Naive thymus-derived CD8-positive, alpha-beta T cell (primary cell): ENCODE results near the gene NIPSNAP3A. TPM values are rescaled to one million over a fixed set of nuclear protein-coding genes. Genes with fewer than 3 reads are reported as not detected.

ENCODE experiments used
- ATAC-seq, 2 donors: fragments of 150-1000 bp; cut with Tn5 transposase in 1 of 2; sonication (Bioruptor Pico), chemical (Tn5 transposase) in 1 of 2; 1 replicate in 1 of 2; 2 replicates in 1 of 2; pipeline ENCODE4 v1.10.0; 2021; ENCODE audit warnings: mild to moderate bottlenecking in 2 of 2, moderate library complexity in 2 of 2
- POLR2A ChIA-PET: fragments of 350-600 bp; sonication (Branson Sonifier 250); formaldehyde crosslinking; loops from one replicate; lab custom pipeline; 2021; ENCODE audit warnings: antibody characterized with exemption; lab: Charles Lee
- DNase-seq, 10 donors: peaks; one replicate each; pipeline versions ENCODE4 v3.0.0 to v3.0.0-alpha.2; 2020 to 2022
- H3K27ac Mint-ChIP-seq, 10 donors: one replicate each; pipeline ENCODE4 v1.8.0; 2020 to 2022; ENCODE audit warnings: mild to moderate bottlenecking in 10 of 10, mixed read lengths in 10 of 10, moderate library complexity in 4 of 10, inconsistent platforms in 1 of 10
- H3K27me3 Mint-ChIP-seq, 5 donors: one replicate each; pipeline ENCODE4 v1.8.0; 2021 to 2022; ENCODE audit warnings: mixed read lengths in 5 of 5
- H3K36me3 Mint-ChIP-seq, 3 donors: one replicate each; pipeline ENCODE4 v1.8.0; 2020 to 2022; ENCODE audit warnings: mixed read lengths in 3 of 3, mild to moderate bottlenecking in 2 of 3, inconsistent platforms in 1 of 3
- H3K4me1 Mint-ChIP-seq, 4 donors: one replicate each; pipeline ENCODE4 v1.8.0; 2021 to 2022; ENCODE audit warnings: mixed read lengths in 4 of 4
- H3K4me3 Mint-ChIP-seq, 10 donors: one replicate each; pipeline ENCODE4 v1.8.0; 2020 to 2022; ENCODE audit warnings: mild to moderate bottlenecking in 10 of 10, mixed read lengths in 10 of 10, moderate library complexity in 6 of 10, inconsistent platforms in 1 of 10
- H3K9me3 Mint-ChIP-seq, 9 donors: one replicate each; pipeline ENCODE4 v1.8.0; 2020 to 2022; ENCODE audit warnings: mixed read lengths in 9 of 9, mild to moderate bottlenecking in 3 of 9, inconsistent platforms in 1 of 9, moderate library complexity in 1 of 9
- polyA plus RNA-seq, 3 donors: library from polyadenylated mRNA; unstranded; fragments of 300-500 nt; fragmentation: Illumina TruSeq; gene quantifications; one replicate each; pipeline ENCODE4 v1.2.3, GENCODE V29; 2021
- total RNA-seq, 8 experiments: library from RNA in 2 of 8; stranded (reverse) in 2 of 8; gene quantifications; one replicate each; pipeline ENCODE4 v1.2.3 and lab custom pipeline; 2021 to 2026

NIPSNAP3A gene
- total and polyA plus RNA-seq, 5 experiments from 2014 or later: 11.2 to 17.8 (median 15.6) TPM

GRCh38 chr9:104775976-104776375 lies 28.5 kb downstream of the NIPSNAP3A start:
- no peak overlapping the region for H3K27ac Mint-ChIP-seq
- peaks cover 0 to 16% (median 0%) of the 10 kb centered on the region in 4 donors for H3K4me1 Mint-ChIP-seq
- H3K4me3 Mint-ChIP-seq: no peak overlapping the region
- DNase-seq (no peak), ATAC-seq (no peak)
- no peaks in the 10 kb centered on the region for H3K27me3 Mint-ChIP-seq
- peaks cover 0 to 8% (median 0%) of the 10 kb centered on the region in 3 donors for H3K36me3 Mint-ChIP-seq
- H3K9me3 Mint-ChIP-seq: no peaks in the 10 kb centered on the region
- POLR2A ChIA-PET: no interaction called here

DNA sequence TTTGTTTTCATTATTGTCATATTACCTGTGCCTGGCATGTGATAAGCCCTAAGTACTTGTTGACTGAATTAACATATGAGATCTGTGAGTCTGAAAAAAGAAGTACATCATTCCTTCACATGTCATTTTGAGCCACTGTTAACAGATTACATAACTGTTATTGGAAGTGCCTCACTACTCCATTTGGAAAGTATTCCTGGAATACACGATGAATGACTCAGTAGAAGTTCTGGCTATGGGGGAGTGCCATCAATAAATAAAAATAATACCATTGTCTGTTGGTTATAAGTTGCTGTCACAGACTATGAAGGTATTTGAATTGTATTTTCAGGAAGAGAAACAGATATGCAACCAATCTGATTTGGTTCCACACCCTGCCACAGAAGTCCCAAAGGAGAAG lies 29.3 kb downstream of the NIPSNAP3A start:
- DNase-seq (no peak), ATAC-seq (no peak)
- H3K4me1 Mint-ChIP-seq: peaks cover 0 to 13% (median 0%) of the 10 kb centered on the region in 4 donors
- no peak overlapping the region for H3K27ac Mint-ChIP-seq
- H3K4me3 Mint-ChIP-seq: no peak overlapping the region
- H3K27me3 Mint-ChIP-seq: no peaks in the 10 kb centered on the region
- no peaks in the 10 kb centered on the region for H3K9me3 Mint-ChIP-seq
- H3K36me3 Mint-ChIP-seq: peaks cover 0 to 5% (median 0%) of the 10 kb centered on the region in 3 donors
- POLR2A ChIA-PET: no interaction called here

GRCh38 chr9:104778802-104779201 lies 31.3 kb downstream of the NIPSNAP3A start:
- Mint-ChIP-seq H3K4me1 (peaks cover 0 to 12% (median 0%) of the 10 kb centered on the region in 4 donors), H3K36me3 (peaks cover 0 to 7% (median 5%) of the 10 kb centered on the region in 3 donors), H3K4me3 (no peak overlapping the region), H3K27me3 (no peaks in the 10 kb centered on the region), H3K27ac (no peak overlapping the region), H3K9me3 (no peaks in the 10 kb centered on the region)
- POLR2A ChIA-PET: no interaction called here
- DNase-seq (no peak), ATAC-seq (no peak)

DNA sequence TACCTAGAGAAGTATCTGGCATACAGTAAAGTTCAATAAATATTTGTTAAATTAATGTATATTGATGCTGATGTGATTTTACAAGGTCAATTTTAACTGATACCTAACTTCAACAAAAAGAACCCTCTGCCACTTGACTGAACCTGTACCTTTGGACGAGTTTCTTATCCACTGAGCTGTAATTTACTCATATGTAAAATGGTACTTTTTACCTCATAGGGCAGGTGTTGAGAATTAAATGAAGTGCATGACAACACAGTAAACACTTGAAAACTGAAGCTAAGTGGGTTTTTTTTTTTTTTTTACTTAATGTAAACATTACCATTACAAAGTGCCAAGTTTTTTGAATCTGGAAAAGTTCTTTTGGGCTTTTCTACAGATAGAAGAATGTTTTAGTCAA lies 31.9 kb downstream of the NIPSNAP3A start:
- POLR2A ChIA-PET: no interaction called here

DNA sequence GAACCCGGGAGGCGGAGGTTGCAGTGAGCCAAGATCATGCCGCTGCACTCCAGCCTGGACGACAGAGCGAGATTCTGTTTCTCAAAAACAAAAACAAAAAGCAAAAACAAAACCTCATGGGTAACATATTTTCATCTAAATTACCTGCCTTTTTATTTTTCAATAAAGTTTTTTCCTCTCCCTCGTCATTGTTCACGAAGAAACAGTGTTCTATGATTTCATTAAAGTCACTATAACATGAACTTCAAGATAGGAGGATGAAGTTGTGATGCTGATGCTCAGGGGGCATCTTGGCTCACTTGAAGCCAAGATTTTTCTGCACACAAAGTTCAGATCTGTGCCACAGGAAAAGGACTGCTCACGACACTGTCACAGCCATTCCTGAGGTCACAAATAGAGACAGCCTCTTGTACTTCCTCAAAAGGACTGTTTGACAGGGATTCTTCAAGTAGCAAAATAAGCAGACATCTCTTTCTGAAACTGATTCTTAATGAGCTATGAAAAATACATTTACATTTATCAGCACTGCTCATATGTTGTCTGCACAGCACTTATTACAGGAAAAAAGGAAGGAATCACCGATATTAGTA lies 32.6 kb downstream of the NIPSNAP3A start:
- Mint-ChIP-seq H3K27ac (no peak overlapping the region), H3K4me1 (peaks cover 0 to 17% (median 0%) of the 10 kb centered on the region in 4 donors), H3K9me3 (no peaks in the 10 kb centered on the region), H3K27me3 (no peaks in the 10 kb centered on the region), H3K36me3 (peaks cover 0 to 15% (median 13%) of the 10 kb centered on the region in 3 donors), H3K4me3 (no peak overlapping the region)
- no peak for ATAC-seq
- POLR2A ChIA-PET: no interaction called here
- no peak for DNase-seq

More for the DNA sequence above, 31.9 kb downstream of the NIPSNAP3A start:
- Mint-ChIP-seq H3K9me3 (no peaks in the 10 kb centered on the region), H3K27me3 (no peaks in the 10 kb centered on the region), H3K4me3 (no peak overlapping the region), H3K27ac (no peak overlapping the region), H3K4me1 (peaks cover 0 to 17% (median 0%) of the 10 kb centered on the region in 4 donors), H3K36me3 (peaks cover 0 to 10% (median 10%) of the 10 kb centered on the region in 3 donors)
- DNase-seq: no peak
- no peak for ATAC-seq

DNA sequence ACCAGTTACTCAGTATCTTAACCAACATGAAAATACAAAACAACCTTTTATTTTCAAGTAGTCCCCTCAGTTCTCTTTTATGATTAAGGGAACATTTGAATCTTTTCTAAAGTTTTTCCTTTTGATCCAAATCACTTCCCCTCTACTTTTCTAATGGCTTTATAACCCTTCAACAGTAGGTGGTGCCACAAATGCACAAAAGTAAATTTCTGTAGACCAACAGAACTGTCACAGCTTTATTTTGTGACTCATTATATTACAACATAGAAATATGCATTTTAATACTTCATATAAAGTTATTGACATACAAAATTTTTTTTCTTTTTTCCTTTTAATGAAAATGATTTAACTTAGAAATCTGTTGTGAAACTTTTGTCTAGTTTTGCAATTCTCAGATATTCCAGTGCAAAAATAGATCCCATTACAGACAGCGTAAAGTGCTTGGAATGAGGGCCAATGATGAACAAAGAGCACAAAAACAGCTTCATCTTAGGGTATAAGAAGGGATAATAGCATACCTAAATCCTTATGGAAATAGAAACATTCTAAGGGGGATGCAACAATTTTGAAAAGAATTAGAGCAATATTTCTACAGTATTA lies 33.4 kb downstream of the NIPSNAP3A start:
- POLR2A ChIA-PET: no interaction called here

DNA sequence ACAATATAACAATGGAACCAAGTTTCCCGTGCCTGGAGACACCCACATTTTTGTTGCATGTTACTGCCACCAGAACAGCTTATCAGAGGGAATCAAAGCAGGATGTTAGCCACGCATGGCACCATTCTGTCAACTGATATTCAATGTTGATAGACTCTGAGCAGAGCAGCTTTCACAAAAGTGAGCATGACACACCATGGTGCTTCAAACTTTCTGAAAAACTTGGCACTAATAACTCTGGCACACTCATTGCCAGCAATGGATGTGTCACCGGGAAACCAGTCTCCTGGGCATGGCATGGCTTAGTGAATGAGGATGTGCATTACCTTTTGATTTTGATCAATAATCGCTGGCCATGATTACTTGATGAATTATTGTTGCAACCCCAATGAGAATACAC lies 36.1 kb downstream of the NIPSNAP3A start:
- POLR2A ChIA-PET: no interaction called here
- peak overlapping the region in 1 of 10 donors; percentile 4 for H3K27ac Mint-ChIP-seq
- H3K9me3 Mint-ChIP-seq: no peaks in the 10 kb centered on the region
- ATAC-seq (no peak), DNase-seq (no peak)
- H3K4me1 Mint-ChIP-seq: peaks cover 0 to 17% (median 0%) of the 10 kb centered on the region in 4 donors
- no peaks in the 10 kb centered on the region for H3K27me3 Mint-ChIP-seq
- H3K36me3 Mint-ChIP-seq: peaks cover 0 to 35% (median 30%) of the 10 kb centered on the region in 3 donors
- no peak overlapping the region for H3K4me3 Mint-ChIP-seq

More for the DNA sequence above, 33.4 kb downstream of the NIPSNAP3A start:
- H3K36me3 Mint-ChIP-seq: peaks cover 0 to 18% (median 17%) of the 10 kb centered on the region in 3 donors
- DNase-seq: peak in 1 of 10 donors; percentile 12
- H3K27me3 Mint-ChIP-seq: no peaks in the 10 kb centered on the region
- no peak for ATAC-seq
- H3K4me3 Mint-ChIP-seq: no peak overlapping the region
- peaks cover 0 to 17% (median 0%) of the 10 kb centered on the region in 4 donors for H3K4me1 Mint-ChIP-seq
- H3K9me3 Mint-ChIP-seq: no peaks in the 10 kb centered on the region
- H3K27ac Mint-ChIP-seq: no peak overlapping the region

- H3K9me3 Mint-ChIP-seq: no peaks in the 10 kb centered on the region
- H3K27me3 Mint-ChIP-seq: no peaks in the 10 kb centered on the region
- DNase-seq (no peak), ATAC-seq (no peak)
- peak overlapping the region in 1 of 10 donors; percentile 4 for H3K27ac Mint-ChIP-seq
- H3K36me3 Mint-ChIP-seq: peaks cover 0 to 39% (median 33%) of the 10 kb centered on the region in 3 donors
- peaks cover 0 to 17% (median 0%) of the 10 kb centered on the region in 4 donors for H3K4me1 Mint-ChIP-seq
- POLR2A ChIA-PET: no interaction called here
- no peak overlapping the region for H3K4me3 Mint-ChIP-seq
These were observed 36.6 kb downstream of the NIPSNAP3A start for GRCh38 chr9:104784098-104784497.

- Mint-ChIP-seq H3K36me3 (peaks cover 0 to 49% (median 38%) of the 10 kb centered on the region in 3 donors), H3K27me3 (no peaks in the 10 kb centered on the region), H3K27ac (no peak overlapping the region), H3K9me3 (no peaks in the 10 kb centered on the region), H3K4me1 (peaks cover 0 to 11% (median 0%) of the 10 kb centered on the region in 4 donors), H3K4me3 (no peak overlapping the region)
- DNase-seq (no peak), ATAC-seq (no peak)
- POLR2A ChIA-PET: no interaction called here
These were observed 38.8 kb downstream of the NIPSNAP3A start for GRCh38 chr9:104786293-104786692.

DNA sequence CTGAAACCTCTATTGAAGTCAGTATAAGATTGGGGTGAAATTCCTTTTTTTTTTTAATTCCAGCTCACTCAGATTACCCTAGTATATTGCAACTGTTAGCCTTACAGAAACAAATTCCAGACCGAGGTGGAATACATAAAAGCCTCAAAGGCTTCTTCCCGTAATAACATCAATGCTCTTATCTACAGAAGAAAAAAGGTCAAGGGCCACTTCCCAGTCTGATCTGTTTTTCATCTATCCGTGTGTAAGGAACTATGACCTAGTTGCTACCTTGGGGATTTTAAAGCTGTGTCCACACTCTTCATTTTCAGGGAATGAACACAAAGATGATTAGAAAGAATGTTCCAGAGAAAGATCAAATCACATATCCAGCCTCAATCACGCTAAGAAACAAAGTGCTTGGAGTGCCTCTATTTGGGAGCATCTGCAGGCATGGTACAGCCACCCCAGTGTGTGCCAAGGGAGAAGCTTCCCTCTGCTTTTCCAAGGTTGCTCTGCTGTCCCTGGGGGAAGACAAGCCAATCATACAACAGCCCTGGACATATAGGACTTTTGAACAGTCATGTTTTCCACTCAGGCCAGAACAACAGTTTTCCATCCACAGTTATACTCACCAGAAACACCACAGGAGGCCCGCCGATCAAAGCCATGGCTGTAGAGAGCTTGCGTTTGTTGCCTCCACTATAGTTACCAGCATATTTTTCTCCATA lies 40.0 kb downstream of the NIPSNAP3A start:
- H3K4me1 Mint-ChIP-seq: peaks cover 0 to 11% (median 0%) of the 10 kb centered on the region in 4 donors
- no peak for DNase-seq
- H3K27me3 Mint-ChIP-seq: no peaks in the 10 kb centered on the region
- POLR2A ChIA-PET: interaction anchor here (0.5 kb wide), 1 partner anchor 679 kb away, joined by 3 read pairs; no protein-coding TSS in a partner anchor
- ATAC-seq: no peak
- H3K36me3 Mint-ChIP-seq: peaks cover 0 to 57% (median 42%) of the 10 kb centered on the region in 3 donors
- H3K27ac Mint-ChIP-seq: no peak overlapping the region
- H3K9me3 Mint-ChIP-seq: no peaks in the 10 kb centered on the region
- no peak overlapping the region for H3K4me3 Mint-ChIP-seq

DNA sequence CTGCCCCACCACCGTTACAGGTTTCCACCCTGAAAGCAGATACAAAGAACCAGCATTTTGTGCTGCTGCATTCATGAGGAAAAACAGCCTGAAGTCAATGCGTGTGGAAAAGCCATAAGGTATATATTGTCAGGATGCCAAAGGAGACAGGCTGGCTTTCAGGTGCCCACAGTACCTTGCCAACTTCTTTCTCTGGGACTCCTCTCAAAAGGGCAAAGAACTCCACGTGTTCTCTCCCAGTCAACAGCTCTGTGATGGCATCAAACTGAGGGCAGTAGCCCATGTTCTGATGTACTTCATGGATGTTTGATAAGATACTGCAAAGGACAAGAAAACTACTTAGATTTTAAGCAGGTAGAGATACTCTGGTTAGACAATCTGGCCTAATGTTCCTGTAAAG lies 40.8 kb downstream of the NIPSNAP3A start:
- ATAC-seq (no peak), DNase-seq (no peak)
- no peak overlapping the region for H3K27ac Mint-ChIP-seq
- no peaks in the 10 kb centered on the region for H3K27me3 Mint-ChIP-seq
- H3K9me3 Mint-ChIP-seq: no peaks in the 10 kb centered on the region
- H3K4me1 Mint-ChIP-seq: peaks cover 0 to 8% (median 0%) of the 10 kb centered on the region in 4 donors
- peaks cover 0 to 62% (median 41%) of the 10 kb centered on the region in 3 donors for H3K36me3 Mint-ChIP-seq
- POLR2A ChIA-PET: no interaction called here
- no peak overlapping the region for H3K4me3 Mint-ChIP-seq

DNA sequence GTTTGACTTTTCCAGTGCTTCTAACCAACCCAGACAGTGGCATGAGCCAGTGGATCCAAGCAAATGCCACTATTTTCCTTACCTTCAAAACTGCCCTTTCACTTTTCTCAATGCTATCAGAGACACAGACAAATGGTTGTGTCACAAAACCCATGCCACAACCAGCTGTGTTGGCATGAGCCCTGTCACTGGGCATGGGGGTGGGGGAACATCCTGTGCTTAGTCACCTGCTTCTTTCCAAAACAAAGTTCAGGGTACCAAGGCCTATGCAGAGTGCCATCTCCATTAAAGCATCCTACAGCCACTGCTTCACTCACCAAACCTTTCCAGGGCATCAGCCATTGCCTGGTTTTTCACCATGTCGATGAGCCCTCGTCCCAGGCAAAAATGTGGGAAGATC lies 46.6 kb downstream of the NIPSNAP3A start:
- POLR2A ChIA-PET: no interaction called here
- H3K4me1 Mint-ChIP-seq: no peaks in the 10 kb centered on the region
- ATAC-seq (no peak), DNase-seq (no peak)
- H3K4me3 Mint-ChIP-seq: no peak overlapping the region
- no peak overlapping the region for H3K27ac Mint-ChIP-seq
- H3K36me3 Mint-ChIP-seq: peaks cover 0 to 69% (median 28%) of the 10 kb centered on the region in 3 donors
- no peaks in the 10 kb centered on the region for H3K9me3 Mint-ChIP-seq
- no peaks in the 10 kb centered on the region for H3K27me3 Mint-ChIP-seq

DNA sequence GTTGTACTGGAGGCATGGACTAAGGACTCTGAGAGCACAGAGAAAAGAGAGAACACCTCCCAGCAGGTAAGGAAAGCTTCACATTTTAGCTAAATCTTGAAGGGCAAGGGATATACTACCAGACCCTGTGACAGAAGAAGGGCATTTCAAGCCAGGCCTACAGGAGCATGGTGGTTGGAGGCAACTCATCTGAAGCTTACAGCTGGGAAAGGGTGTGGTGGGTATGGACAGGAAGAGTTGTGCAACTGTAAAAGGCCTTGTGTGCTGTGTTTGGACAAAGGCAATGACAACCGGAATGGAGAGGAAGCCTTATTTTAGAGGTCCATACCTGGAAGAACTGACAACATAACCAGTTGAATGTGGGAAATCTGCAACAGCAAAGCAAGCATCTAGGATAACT lies 47.6 kb downstream of the NIPSNAP3A start:
- no peaks in the 10 kb centered on the region for H3K27me3 Mint-ChIP-seq
- H3K4me1 Mint-ChIP-seq: no peaks in the 10 kb centered on the region
- ATAC-seq (no peak), DNase-seq (no peak)
- POLR2A ChIA-PET: no interaction called here
- no peaks in the 10 kb centered on the region for H3K9me3 Mint-ChIP-seq
- no peak overlapping the region for H3K27ac Mint-ChIP-seq
- H3K36me3 Mint-ChIP-seq: peaks cover 0 to 68% (median 32%) of the 10 kb centered on the region in 3 donors
- no peak overlapping the region for H3K4me3 Mint-ChIP-seq
